Spinal cord (tissue), 10 donors: ENCODE measurements around the gene ZCCHC14. TPM values are rescaled to one million over a fixed set of nuclear protein-coding genes. Genes with fewer than 3 reads are reported as not detected.

ENCODE experiments used
- DNase-seq, 6 donors: peaks; one replicate each; pipeline versions ENCODE4 v3.0.0 to v3.0.0-alpha.2; 2013 to 2015; ENCODE audit warnings: low spot score in 6 of 6, low read depth in 4 of 6
- H3K27ac ChIP-seq: one replicate; pipeline ENCODE4 v1.5.1; 2013; ENCODE audit warnings: low read depth, low read length, control low read depth
- H3K27me3 ChIP-seq: one replicate; pipeline ENCODE4 v1.6.1; 2013; ENCODE audit warnings: low read length; ENCODE audit not compliant: control insufficient read depth, insufficient read depth
- H3K36me3 ChIP-seq: one replicate; pipeline ENCODE4 v1.6.1; 2013; ENCODE audit warnings: low read length; ENCODE audit not compliant: control insufficient read depth, insufficient read depth
- H3K4me1 ChIP-seq: one replicate; pipeline ENCODE4 v1.6.1; 2013; ENCODE audit warnings: low read length; ENCODE audit not compliant: control insufficient read depth, insufficient read depth
- H3K4me3 ChIP-seq: one replicate; pipeline ENCODE4 v1.5.1; 2013; ENCODE audit warnings: low read depth, low read length, control low read depth
- H3K9me3 ChIP-seq: one replicate; pipeline ENCODE4 v1.6.1; 2013; ENCODE audit warnings: low read length; ENCODE audit not compliant: control insufficient read depth, insufficient read depth
- WGBS: methylation state at CpG from one replicate; pipeline ENCODE4 v1.1.5; 2013; ENCODE audit warnings: missing lambda C conversion rate; ENCODE audit not compliant: insufficient coverage; 5-methylcytosine and 5-hydroxymethylcytosine counted together
- polyA plus RNA-seq, 2 donors: library from polyadenylated mRNA; unstranded; fragments of 120-200 nt; gene quantifications; one replicate each; pipeline ENCODE4 v1.2.1, GENCODE V29; 2013; ENCODE audit not compliant: insufficient read length in 2 of 2
- total RNA-seq, 2 donors: library from RNA; depleted of rRNA in 1 of 2; stranded (reverse); fragments of 120-200 nt in 1 of 2; fragments of >200 nt in 1 of 2; gene quantifications; one replicate each; pipeline versions ENCODE4 v1.2.3 to v1.2.4, GENCODE V29; 2013 to 2014
- donor health status: healthy.

Gene ZCCHC14
- total and polyA plus RNA-seq, 4 donors = 16.8 to 43.5 (median 27.2) TPM

DNA sequence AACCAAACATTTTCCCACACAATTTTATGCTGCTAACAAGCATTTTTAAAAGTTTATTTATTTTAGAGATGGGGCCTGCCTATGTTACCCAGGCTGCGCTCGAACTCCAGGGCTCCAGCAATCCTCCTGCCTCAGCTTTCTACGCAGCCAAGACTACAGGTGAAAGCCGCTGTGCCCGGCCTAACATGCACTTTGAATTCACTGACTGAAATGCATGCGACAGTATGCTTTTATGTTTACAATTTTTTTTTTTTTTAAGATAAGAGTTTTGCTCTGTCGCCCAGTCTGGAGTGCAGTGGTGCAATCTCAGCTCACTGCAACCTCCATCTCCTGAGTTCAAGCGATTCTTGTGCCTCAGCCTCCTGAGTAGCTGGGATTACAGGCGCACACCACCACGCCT, 52.9 kb downstream of the ZCCHC14 start:
- H3K4me3 ChIP-seq = no peak overlapping the region
- H3K9me3 ChIP-seq = no peaks in the 10 kb centered on the region
- H3K36me3 ChIP-seq = peaks cover 31% of the 10 kb centered on the region
- DNase-seq = no peak
- H3K4me1 ChIP-seq = peaks cover 16% of the 10 kb centered on the region
- H3K27ac ChIP-seq = no peak overlapping the region
- 91% methylated on average over 4 of the region's 10 CpGs for WGBS
- no peaks in the 10 kb centered on the region for H3K27me3 ChIP-seq

DNA sequence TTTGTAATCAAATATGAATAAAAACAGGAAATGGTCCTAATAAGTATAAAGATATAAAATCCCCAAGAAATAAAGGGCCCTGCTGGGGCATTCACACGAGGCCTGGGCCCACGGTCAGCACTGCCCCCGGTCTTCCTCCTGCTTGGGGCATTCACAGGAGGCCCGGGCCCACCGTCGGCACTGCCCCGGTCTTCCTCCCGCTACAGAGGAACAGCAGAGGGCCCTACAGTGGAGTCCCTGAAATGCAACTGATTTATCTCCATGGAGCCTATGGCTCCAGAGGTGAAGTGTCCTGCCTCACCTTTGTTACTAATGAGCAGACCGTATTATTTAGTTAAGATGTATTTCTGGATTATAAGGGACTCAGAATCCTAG, 54.2 kb downstream of the ZCCHC14 start:
- H3K27ac ChIP-seq = no peak overlapping the region

DNA sequence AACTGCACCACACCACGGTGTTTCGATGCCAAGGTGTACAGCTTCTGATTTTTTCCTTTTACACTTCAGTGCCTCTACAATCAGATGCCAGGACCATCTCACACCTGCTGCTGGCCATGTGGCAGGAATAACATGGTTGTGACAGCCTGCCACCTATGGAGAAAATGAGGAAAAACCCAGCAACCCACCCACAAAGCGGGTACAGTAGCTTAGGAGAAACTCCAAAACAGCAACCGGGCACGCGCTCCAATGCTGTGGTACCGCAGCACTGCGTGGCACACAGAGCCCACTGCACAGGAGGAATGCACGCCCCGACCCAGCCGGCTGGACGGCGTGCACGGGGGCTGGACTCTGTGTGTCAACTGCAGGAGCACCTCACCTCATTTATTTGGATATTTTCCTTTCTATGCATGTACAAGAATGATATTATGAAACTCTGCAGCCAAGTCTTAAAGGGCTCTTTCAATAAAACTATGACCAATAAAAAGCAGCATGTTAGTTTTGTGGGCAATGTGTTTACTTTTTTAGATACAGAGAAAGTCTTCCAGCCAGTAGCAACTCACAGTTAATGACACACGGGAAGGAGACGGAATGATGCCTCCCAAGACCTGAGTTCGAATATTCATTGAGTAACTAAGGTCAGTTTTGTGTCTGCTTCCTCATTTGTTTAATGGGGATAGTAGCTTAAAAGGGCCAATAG, 54.8 kb downstream of the ZCCHC14 start:
- peak in 2 of 6 donors; percentile 35 to 46 for DNase-seq
- H3K27ac ChIP-seq = no peak overlapping the region
- no peak overlapping the region for H3K4me3 ChIP-seq
- WGBS = 87% methylated on average over 7 of the region's 17 CpGs
- H3K4me1 ChIP-seq = peaks cover 16% of the 10 kb centered on the region
- H3K27me3 ChIP-seq = no peaks in the 10 kb centered on the region
- H3K36me3 ChIP-seq = peaks cover 30% of the 10 kb centered on the region
- H3K9me3 ChIP-seq = no peaks in the 10 kb centered on the region

More for the DNA sequence above, 54.2 kb downstream of the ZCCHC14 start:
- Histone ChIP-seq H3K36me3 (peaks cover 32% of the 10 kb centered on the region), H3K4me3 (no peak overlapping the region), H3K9me3 (no peaks in the 10 kb centered on the region), H3K4me1 (peaks cover 16% of the 10 kb centered on the region), H3K27me3 (no peaks in the 10 kb centered on the region)
- WGBS = 68% methylated on average over 8 of the region's 9 CpGs
- no peak for DNase-seq

DNA sequence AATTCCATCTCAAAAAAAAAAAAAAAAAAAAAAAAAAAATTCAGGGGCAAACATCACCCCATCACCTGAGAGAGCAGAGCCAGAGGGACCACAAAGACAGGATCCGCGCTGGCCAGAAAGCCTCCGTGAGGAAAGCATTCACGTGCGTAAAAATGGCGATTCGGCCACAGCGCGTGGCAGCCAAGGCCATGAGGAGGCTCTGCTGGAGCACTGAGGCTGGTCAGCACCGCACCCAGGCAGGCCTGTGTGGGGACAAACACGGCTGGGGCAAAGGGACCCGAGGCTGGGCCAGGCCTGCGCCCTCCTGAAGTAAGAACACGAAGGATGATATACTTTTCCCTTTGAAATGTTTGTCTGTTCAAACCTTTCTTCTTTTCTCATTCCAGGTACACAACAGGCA, 55.5 kb downstream of the ZCCHC14 start:
- no peak overlapping the region for H3K27ac ChIP-seq
- no peaks in the 10 kb centered on the region for H3K9me3 ChIP-seq
- no peaks in the 10 kb centered on the region for H3K27me3 ChIP-seq
- 93% methylated on average over 14 of the region's 14 CpGs for WGBS
- peaks cover 36% of the 10 kb centered on the region for H3K36me3 ChIP-seq
- H3K4me1 ChIP-seq = peaks cover 17% of the 10 kb centered on the region
- H3K4me3 ChIP-seq = no peak overlapping the region
- DNase-seq = no peak

DNA sequence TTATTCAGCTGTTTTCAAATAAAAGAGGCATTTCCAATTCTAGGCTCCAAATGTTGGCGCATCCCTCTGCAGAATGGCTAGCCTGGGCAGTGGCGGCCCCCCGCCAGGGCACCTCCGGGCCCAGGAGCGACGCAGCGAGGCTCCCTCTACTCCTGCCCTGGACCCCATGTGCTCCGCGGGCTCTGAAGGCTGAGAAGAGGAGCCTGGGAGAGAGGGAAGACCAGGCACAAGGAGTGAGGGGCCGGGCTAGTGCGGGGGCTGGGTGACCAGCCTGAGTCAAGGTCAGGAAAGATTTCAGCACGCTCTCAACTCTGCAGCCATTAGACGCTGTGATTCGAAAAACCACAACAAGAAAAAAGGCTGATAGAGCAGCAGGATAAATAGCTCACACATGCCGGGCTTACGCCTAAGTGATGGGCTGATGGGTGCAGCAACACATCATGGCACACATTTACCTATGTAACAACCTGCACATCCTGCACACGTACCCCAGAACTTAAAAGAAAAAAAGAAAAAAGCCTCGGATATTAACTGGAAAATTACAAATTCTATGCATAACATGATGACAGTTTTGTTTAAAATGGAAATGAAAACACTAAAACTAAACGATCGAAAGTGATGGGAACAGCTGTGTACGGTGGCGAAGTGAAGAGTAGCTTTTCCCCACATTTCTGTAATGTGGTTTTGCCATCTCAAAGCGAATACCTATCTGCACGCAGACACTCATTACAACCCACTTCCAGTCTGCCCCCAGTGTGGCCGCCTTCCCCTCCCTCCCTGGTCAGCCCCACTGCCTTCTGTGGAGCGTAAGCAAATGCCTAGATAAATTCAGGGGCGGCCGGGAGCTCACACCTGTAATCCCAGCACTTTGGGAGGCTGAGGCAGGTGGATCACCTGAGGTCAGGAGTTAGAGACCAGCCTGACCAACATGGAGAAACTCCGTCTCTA, 56.3 kb downstream of the ZCCHC14 start:
- H3K4me3 ChIP-seq = no peak overlapping the region
- H3K27ac ChIP-seq = peak overlapping the region; percentile 76
- peaks cover 39% of the 10 kb centered on the region for H3K36me3 ChIP-seq
- no peaks in the 10 kb centered on the region for H3K27me3 ChIP-seq
- WGBS = 57% methylated on average over 19 of the region's 29 CpGs
- no peaks in the 10 kb centered on the region for H3K9me3 ChIP-seq
- peaks cover 19% of the 10 kb centered on the region for H3K4me1 ChIP-seq
- DNase-seq = peak in 1 of 6 donors; percentile 12

DNA sequence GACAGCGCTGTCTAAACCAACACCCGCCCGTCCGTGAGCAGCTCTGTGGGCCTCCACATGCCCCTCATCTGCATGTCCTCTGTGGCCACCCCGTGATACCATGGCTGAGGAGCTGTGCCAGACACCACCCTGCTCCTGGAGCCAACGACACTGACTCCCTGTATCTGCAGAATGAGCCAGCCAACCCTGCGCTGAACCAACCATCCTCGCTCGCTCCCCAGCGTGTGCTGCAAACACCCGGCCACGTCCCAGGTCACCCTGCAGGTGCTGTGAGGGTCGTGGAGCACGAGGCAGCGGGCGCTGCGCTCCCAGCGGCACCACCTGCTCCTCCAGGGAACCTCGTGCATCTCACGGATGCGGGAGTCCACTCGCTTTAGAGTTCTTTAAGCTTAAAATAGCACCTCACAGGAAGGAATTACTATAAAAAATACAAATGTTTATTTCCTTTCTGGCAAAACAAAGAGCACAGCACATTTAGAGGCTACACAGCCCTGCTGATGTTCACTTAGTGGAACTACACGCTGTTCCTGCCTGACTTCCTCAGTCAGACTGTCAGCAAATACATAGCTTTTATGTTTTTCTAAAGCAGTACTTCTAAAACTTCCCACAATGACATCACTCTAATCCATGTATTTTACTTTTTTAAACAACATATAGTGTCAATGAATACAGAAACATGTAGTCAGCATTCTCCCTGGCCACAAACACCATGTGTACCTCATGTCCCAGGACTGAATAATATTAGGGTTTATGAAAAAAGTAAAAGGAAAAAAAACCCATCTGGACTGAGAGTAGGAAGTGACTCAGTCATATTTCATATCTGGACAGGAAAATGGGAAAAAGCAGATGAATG, 57.2 kb downstream of the ZCCHC14 start:
- WGBS = 57% methylated on average over 19 of the region's 23 CpGs
- no peak overlapping the region for H3K4me3 ChIP-seq

DNA sequence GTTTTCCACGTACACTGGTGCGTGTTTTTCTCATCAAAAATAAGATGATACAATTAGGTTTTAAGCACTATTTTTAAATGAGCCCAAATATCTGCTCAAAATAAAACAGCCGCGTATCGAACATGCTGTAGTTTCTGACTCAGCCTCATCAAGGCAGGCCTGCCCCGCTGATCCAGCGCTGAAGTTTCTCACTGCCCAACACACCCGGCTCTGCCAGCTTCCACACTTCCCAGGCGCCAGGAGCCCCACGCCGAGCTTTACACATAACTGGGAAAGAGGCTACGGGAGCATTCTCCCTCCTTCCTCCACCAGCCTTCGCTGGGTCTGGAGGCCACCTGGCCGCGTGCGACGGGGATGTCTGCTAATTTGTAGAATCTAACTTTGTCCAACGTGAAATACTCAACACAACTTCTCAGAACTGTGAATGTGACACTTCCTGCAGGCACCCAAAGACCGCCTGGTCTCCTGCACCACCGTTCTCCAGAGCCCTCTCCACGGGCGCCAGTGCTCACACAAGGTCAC, 58.6 kb downstream of the ZCCHC14 start:
- DNase-seq = no peak
- H3K27me3 ChIP-seq = no peaks in the 10 kb centered on the region
- H3K9me3 ChIP-seq = no peaks in the 10 kb centered on the region
- WGBS = 92% methylated on average over 20 of the region's 22 CpGs
- H3K4me3 ChIP-seq = no peak overlapping the region
- peaks cover 19% of the 10 kb centered on the region for H3K4me1 ChIP-seq
- H3K27ac ChIP-seq = no peak overlapping the region
- H3K36me3 ChIP-seq = peaks cover 41% of the 10 kb centered on the region

More for the DNA sequence above, 57.2 kb downstream of the ZCCHC14 start:
- H3K4me1 ChIP-seq = peaks cover 19% of the 10 kb centered on the region
- H3K27me3 ChIP-seq = no peaks in the 10 kb centered on the region
- no peaks in the 10 kb centered on the region for H3K9me3 ChIP-seq
- peak in 2 of 6 donors; percentile 15 to 21 for DNase-seq
- H3K36me3 ChIP-seq = peaks cover 41% of the 10 kb centered on the region
- peak overlapping the region; percentile 76 for H3K27ac ChIP-seq

DNA sequence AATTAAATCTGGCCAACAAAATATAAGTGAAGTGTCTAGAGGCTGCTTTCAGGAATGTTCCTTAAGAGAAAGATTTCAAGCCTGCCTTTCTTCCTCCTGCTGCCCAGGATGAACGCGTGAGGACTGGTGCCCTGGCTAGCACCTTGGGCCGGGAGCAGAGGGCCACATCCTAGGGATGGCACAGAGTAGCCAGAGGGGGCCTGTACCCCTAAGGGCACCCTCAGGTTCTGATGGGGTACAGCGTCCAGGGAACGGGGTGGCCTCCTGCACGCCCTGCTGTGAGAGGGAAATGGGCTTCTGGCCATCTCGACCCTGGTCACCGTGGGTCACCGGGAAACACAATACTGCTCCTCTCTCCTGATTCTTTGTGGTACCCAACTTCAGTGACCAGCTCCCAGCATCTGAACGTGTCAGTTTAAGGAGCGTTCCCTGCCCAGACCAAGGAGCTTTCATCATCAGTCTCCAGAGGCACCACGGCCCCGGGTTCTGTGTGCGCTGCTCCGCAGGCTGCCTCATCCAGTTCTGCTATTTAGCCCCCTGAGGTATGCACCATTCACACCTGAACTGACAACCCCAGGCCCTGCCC, 60.4 kb downstream of the ZCCHC14 start:
- no peak for DNase-seq
- Histone ChIP-seq H3K27ac (no peak overlapping the region), H3K4me3 (no peak overlapping the region), H3K4me1 (peaks cover 19% of the 10 kb centered on the region), H3K36me3 (peaks cover 40% of the 10 kb centered on the region), H3K27me3 (no peaks in the 10 kb centered on the region), H3K9me3 (no peaks in the 10 kb centered on the region)
- 88% methylated on average over 15 of the region's 15 CpGs for WGBS

DNA sequence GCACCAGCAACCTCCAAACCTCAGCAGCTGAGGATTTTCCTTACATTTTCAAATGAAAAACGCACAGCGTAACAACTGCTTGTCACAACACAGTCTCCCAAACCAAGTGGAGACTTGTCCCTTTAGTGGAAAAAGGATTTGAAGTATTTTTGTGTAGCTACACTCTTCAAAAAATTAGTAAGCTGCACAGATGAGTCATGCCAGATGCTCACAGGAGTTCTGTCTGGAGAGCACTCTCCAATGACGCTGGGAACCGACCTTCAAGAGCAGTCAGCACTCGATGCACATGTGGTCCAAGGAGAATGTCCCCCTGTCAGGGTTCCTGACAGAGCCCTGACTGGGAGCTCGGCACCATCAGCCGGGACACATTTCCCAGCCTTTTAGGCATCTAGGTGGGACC, 60.9 kb downstream of the ZCCHC14 start:
- no peak overlapping the region for H3K4me3 ChIP-seq
- DNase-seq = no peak
- H3K9me3 ChIP-seq = no peaks in the 10 kb centered on the region
- no peaks in the 10 kb centered on the region for H3K27me3 ChIP-seq
- H3K4me1 ChIP-seq = peaks cover 22% of the 10 kb centered on the region
- H3K36me3 ChIP-seq = peaks cover 40% of the 10 kb centered on the region
- WGBS = 77% methylated on average over 5 of the region's 7 CpGs
- no peak overlapping the region for H3K27ac ChIP-seq
